H1 (cell line): ENCODE measurements around the gene BABAM2.

Experiments used
- CBX8 ChIP-seq: fragments of 300-800, 300-1000 bp; sonication (generic); IDR thresholded peaks from 2 replicates; pipeline ENCODE4 v1.7.1; 2016; ENCODE audit warnings: low read depth, low read length, borderline replicate concordance
- POLR2A ChIP-seq, 2 experiments: IDR thresholded peaks; 1 replicate in 1 of 2; 2 replicates in 1 of 2; pipeline ENCODE4 v1.6.1; 2011; ENCODE audit warnings: low read depth in 2 of 2, low read length in 2 of 2, mild to moderate bottlenecking in 2 of 2; ENCODE audit errors: control extremely low read depth in 1 of 2
- POU5F1 ChIP-seq: IDR thresholded peaks from 2 replicates; pipeline ENCODE4 v1.6.1; 2011; ENCODE audit warnings: low read depth, mild to moderate bottlenecking, low read length, moderate library complexity
- TEAD4 ChIP-seq: IDR thresholded peaks from 2 replicates; pipeline ENCODE4 v1.6.1; 2012; ENCODE audit warnings: low read depth, low read length, inconsistent platforms, mixed read lengths
- ZNF274 ChIP-seq: IDR thresholded peaks from 2 replicates; pipeline ENCODE4 v1.7.0; 2012; ENCODE audit warnings: low read length, borderline replicate concordance; ENCODE audit errors: extremely low read depth

- no peak for TF ChIP-seq TEAD4
- TF ChIP-seq POU5F1 = no peak
- no peak for TF ChIP-seq ZNF274
- no peak for TF ChIP-seq CBX8
- TF ChIP-seq POLR2A (IDR thresholded peaks at IDR 0.05; ENCODE audit: control extremely low read depth in 1 of 2, low read depth in 2 of 2, low read length in 2 of 2) = no peak
Measured at GRCh38 chr2:28101123-28101522, 210.6 kb downstream of the BABAM2 start.
